Measurements from ENCODE around the gene HNRNPL.
"Not testable (repeated sequence)": the region's sequence is repeated elsewhere in the genome, so short reads cannot be mapped to it uniquely, and the experiment has no call there.

The HNRNPL gene

DNA sequence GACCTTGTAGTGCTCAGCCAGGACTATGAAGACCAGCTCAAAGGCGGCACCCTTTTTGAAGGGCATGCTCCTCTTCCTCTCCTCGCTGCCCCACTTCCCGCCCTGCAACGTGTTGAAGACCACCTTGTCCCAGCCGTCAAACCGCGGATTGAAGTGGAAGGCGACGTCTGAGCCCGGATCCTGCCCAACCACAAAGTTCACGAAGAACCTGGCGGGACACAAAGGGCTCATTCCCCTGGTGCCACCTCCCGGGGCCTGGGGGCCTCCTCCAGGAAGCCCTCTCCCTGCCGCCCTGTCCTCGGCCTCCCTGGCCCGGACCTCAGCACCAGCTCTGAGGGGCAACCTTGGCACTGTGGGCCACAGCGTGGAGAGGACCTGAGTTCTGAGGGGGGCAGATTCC is 41.0 kb downstream of the HNRNPL start:
- DNase-seq (ENCODE audit: low read depth, low spot score): no peak
- no peak overlapping the region for H3K9ac ChIP-seq (ENCODE audit: insufficient read length)
- no peak overlapping the region for H3K4me3 ChIP-seq
- no peaks in the 10 kb centered on the region for H3K9me3 ChIP-seq (ENCODE audit: low read depth, low read length)
- H3K36me3 ChIP-seq (ENCODE audit: insufficient read depth, low read length): no peaks in the 10 kb centered on the region
- TF ChIP-seq EZH2 (IDR thresholded peaks at IDR 0.05) (no peak), FOXP2 (optimal IDR thresholded peaks at IDR 0.05; ENCODE audit: control extremely low read depth, extremely low read length, insufficient read depth) (no peak), POLR2AphosphoS5 (IDR thresholded peaks at IDR 0.05; ENCODE audit: borderline replicate concordance, low read depth, low read length) (no peak)
- H3K27ac ChIP-seq: no peak overlapping the region

DNA sequence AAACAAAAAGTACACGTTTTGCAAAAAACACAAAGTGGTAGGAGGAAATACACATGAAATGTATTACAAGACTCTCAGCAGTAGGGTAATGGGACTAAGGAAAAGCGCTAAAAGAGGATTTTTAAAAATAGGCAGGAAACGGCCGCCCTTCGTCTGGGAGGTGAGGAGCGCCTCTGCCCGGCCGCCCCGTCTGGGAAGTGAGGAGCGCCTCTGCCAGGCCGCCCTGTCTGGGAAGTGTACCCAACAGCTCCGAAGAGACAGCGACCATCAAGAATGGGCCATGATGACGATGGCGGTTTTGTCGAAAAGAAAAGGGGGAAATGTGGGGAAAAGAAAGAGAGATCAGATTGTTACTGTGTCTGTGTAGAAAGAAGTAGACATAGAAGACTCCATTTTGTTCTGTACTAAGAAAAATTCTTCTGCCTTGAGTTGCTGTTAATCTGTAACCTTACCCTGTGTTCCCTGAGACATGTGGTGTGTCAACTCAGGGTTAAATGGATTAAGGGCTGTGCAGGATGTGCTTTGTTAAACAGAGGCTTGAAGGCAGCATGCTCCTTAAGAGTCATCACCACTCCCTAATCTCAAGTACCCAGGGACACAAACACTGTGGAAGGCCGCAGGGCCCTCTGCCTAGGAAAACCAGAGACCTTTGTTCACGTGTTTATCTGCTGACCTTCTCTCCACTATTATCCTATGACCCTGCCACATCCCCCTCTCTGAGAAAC is 42.2 kb downstream of the HNRNPL start:
- H3K9me3 ChIP-seq (ENCODE audit: low read depth, low read length); H3K4me3 ChIP-seq; H3K36me3 ChIP-seq (ENCODE audit: insufficient read depth, low read length); DNase-seq (ENCODE audit: low read depth, low spot score); H3K9ac ChIP-seq (ENCODE audit: insufficient read length); H3K27ac ChIP-seq: not testable (repeated sequence)

DNA sequence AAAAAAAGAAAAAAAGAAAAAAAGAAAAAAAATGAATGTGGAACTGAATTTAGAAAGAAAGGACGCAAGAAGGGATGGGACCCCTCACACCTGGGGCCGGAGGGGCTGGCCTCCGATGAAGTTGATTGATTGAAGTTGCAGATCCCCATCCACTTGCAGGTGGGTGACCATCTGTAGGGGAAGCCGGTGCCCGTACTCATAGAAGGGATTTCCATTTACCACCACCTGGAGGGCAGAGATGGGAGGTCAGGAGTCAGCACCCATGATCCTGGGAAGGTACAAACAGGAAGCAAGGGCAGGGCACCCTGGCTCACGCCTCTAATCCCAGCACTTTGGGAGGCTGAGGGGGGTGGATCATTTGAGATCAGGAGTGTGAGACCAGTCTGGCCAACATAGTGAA is 43.4 kb downstream of the HNRNPL start:
- Histone ChIP-seq H3K9me3 (ENCODE audit: low read depth, low read length) (no peaks in the 10 kb centered on the region), H3K36me3 (ENCODE audit: insufficient read depth, low read length) (no peaks in the 10 kb centered on the region), H3K4me3 (no peak overlapping the region), H3K9ac (ENCODE audit: insufficient read length) (no peak overlapping the region), H3K27ac (no peak overlapping the region)
- TF ChIP-seq FOXP2 (optimal IDR thresholded peaks at IDR 0.05; ENCODE audit: control extremely low read depth, extremely low read length, insufficient read depth) (no peak), EZH2 (IDR thresholded peaks at IDR 0.05) (no peak), POLR2AphosphoS5 (IDR thresholded peaks at IDR 0.05; ENCODE audit: borderline replicate concordance, low read depth, low read length) (no peak)
- no peak for DNase-seq (ENCODE audit: low read depth, low spot score)

DNA sequence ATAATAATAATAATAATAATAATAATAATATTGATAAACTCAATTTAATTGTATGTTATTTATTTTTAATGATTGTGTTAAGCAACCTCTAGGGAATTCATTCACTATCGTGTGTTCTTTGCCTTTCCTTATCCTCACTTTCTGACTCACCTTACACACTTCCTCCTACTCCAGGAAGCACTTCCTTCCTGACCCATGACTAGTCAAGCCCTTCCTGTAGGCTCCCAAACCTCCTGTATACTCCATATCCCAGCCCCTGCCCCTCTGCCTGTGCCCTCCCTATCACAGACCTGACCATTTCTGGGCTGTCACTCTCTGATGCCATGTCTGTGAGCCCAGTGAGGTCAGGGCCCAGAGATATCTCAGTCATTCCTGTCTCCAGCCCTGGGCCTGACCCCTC is 44.6 kb downstream of the HNRNPL start:
- no peak for DNase-seq (ENCODE audit: low read depth, low spot score)
- no peak for TF ChIP-seq POLR2AphosphoS5 (IDR thresholded peaks at IDR 0.05; ENCODE audit: borderline replicate concordance, low read depth, low read length)
- TF ChIP-seq FOXP2 (optimal IDR thresholded peaks at IDR 0.05; ENCODE audit: control extremely low read depth, extremely low read length, insufficient read depth): no peak
- H3K36me3 ChIP-seq (ENCODE audit: insufficient read depth, low read length): no peaks in the 10 kb centered on the region
- no peak overlapping the region for H3K27ac ChIP-seq
- no peak overlapping the region for H3K4me3 ChIP-seq
- H3K9me3 ChIP-seq (ENCODE audit: low read depth, low read length): no peaks in the 10 kb centered on the region
- H3K9ac ChIP-seq (ENCODE audit: insufficient read length): no peak overlapping the region

DNA sequence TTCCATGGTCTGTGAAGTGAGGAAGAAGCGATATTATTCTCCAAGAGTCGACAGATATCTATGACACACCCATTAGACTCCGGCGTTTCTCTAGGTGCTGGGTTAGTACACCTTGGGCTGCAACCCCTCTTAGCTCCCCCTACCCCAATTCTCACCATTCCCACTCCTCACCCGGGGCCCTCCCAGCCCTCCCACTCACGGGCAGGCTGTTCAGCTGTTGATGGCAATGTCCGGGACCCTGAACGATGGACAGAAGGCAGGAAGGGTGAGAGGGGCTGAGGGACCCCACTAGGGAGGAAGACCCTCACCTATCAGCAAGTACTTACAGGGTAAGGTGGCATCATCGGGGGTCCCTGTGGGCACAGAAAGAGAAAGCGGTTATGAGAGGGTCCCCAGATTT is 46.2 kb downstream of the HNRNPL start:
- TF ChIP-seq POLR2AphosphoS5 (IDR thresholded peaks at IDR 0.05; ENCODE audit: borderline replicate concordance, low read depth, low read length): no peak
- TF ChIP-seq EZH2 (IDR thresholded peaks at IDR 0.05): no peak
- TF ChIP-seq FOXP2 (optimal IDR thresholded peaks at IDR 0.05; ENCODE audit: control extremely low read depth, extremely low read length, insufficient read depth): no peak
- no peak overlapping the region for H3K27ac ChIP-seq
- no peak for DNase-seq (ENCODE audit: low read depth, low spot score)
- no peak overlapping the region for H3K4me3 ChIP-seq
- H3K36me3 ChIP-seq (ENCODE audit: insufficient read depth, low read length): no peaks in the 10 kb centered on the region
- no peak overlapping the region for H3K9ac ChIP-seq (ENCODE audit: insufficient read length)
- H3K9me3 ChIP-seq (ENCODE audit: low read depth, low read length): no peaks in the 10 kb centered on the region

DNA sequence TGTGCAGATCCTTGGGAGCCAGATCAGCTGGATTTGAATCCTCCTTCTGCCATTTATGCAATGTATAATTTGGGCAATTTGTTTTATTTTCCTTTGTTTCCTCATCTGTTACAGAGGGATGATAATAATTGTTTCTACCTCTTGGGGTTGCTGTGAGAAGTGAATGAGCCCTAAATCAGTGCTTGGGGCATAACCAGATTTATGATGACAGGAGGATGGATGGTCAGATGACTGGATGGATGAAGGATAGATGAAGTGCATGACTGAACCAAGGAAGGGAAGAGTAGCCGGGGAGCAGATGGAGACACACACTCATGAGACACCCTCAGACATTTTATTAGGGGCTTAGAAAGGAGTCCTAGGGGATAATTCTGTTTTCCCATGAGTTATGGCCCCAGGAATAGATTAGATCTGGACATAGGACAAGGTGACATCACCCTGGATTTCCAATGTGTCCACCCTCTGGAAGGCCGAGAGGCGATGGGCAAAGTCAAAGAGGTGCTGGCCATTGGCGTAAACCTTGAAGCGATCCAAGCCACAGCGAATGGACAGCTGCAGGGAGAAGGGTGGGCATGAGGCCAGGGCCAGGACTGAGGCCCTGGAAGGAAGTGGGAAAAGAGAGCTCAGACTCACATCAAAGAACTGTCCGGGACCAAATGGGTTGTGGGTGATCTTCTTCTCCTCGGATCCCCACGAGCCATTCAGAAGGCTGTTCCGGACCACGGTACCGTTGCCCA is 48.3 kb downstream of the HNRNPL start:
- Histone ChIP-seq H3K9me3 (ENCODE audit: low read depth, low read length) (no peaks in the 10 kb centered on the region), H3K27ac (no peak overlapping the region), H3K4me3 (no peak overlapping the region), H3K9ac (ENCODE audit: insufficient read length) (no peak overlapping the region), H3K36me3 (ENCODE audit: insufficient read depth, low read length) (no peaks in the 10 kb centered on the region)
- no peak for DNase-seq (ENCODE audit: low read depth, low spot score)
- no peak for TF ChIP-seq FOXP2 (optimal IDR thresholded peaks at IDR 0.05; ENCODE audit: control extremely low read depth, extremely low read length, insufficient read depth)
- TF ChIP-seq POLR2AphosphoS5 (IDR thresholded peaks at IDR 0.05; ENCODE audit: borderline replicate concordance, low read depth, low read length): no peak
- TF ChIP-seq EZH2 (IDR thresholded peaks at IDR 0.05): no peak

DNA sequence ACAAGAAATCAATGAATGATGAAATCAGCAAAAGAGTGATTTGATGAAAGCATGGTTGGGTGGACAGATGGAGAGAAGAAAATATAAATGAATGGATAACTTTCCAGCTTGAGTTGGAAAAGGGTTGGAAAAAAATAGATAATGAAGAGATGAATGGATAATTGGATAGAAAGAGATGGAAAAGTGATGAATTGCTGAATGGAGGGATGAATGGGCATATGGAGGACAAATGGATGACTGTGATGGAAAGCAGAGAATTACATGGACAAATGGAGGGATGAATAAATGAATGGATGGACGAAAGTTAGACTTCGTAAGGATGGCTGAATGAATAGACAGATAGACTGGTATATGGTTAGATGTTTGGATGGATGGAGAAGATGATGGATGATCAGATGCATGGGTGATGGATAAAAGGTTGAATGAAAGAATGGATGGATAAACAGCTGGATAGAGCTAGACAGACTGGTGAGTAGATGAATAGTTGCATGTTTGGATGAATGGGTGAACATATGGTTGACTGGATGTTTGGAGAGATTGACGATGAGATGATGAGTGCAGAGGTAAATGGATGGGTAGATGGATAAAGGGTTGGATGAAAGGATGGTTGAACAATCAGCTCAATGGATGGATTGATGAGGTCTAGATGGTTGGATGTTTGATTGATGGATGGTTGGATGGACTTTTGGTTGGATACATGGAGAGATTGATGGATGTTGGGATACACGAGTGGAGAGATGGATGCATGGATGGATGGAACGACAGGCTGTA is 49.0 kb downstream of the HNRNPL start:
- no peaks in the 10 kb centered on the region for H3K36me3 ChIP-seq (ENCODE audit: insufficient read depth, low read length)
- H3K4me3 ChIP-seq: no peak overlapping the region
- no peak overlapping the region for H3K27ac ChIP-seq
- H3K9ac ChIP-seq (ENCODE audit: insufficient read length): no peak overlapping the region
- DNase-seq (ENCODE audit: low read depth, low spot score): no peak
- no peak for TF ChIP-seq FOXP2 (optimal IDR thresholded peaks at IDR 0.05; ENCODE audit: control extremely low read depth, extremely low read length, insufficient read depth)
- TF ChIP-seq POLR2AphosphoS5 (IDR thresholded peaks at IDR 0.05; ENCODE audit: borderline replicate concordance, low read depth, low read length): no peak
- no peak for TF ChIP-seq EZH2 (IDR thresholded peaks at IDR 0.05)
- H3K9me3 ChIP-seq (ENCODE audit: low read depth, low read length): no peaks in the 10 kb centered on the region

DNA sequence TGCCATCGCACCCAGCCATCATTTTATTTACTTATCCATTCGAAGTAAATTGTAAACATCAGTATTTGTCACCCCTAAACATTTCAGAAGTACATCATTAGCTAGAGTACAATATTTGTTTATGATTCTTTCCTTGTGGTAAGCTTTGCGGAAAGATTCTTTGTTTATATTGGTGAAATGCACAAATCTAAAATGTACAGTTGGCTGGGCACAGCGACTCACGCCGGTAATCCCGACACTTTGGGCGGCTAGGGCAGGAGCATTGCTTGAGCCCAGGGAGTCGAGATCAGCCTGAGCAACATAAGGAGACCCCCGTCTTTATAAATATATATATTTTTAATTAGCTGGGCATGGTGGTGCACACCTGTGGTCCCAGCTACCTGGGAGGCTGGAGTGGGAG is 50.7 kb downstream of the HNRNPL start:
- DNase-seq (ENCODE audit: low read depth, low spot score): no peak
- no peak overlapping the region for H3K27ac ChIP-seq

DNA sequence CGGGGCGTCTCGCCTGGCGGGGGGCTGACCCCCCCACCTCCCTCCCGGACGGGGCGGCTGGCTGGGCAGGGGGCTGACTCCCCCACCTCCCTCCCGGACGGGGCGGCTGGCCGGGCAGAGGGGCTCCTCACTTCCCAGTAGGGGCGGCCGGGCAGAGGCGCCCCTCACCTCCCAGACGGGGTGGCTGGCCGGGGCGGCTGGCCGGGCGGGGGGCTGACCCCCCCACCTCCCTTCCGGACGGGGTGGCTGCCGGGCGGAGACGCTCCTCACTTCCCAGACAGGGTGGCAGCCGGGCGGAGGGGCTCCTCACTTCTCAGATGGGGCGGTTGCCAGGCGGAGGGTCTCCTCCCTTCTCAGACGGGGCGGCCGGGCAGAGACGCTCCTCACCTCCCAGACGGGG is 52.0 kb downstream of the HNRNPL start:
- not testable (repeated sequence) for DNase-seq (ENCODE audit: low read depth, low spot score); H3K4me3 ChIP-seq; H3K9me3 ChIP-seq (ENCODE audit: low read depth, low read length); H3K27ac ChIP-seq; H3K36me3 ChIP-seq (ENCODE audit: insufficient read depth, low read length); H3K9ac ChIP-seq (ENCODE audit: insufficient read length)

More for the DNA sequence above, 50.7 kb downstream of the HNRNPL start:
- Histone ChIP-seq H3K36me3 (ENCODE audit: insufficient read depth, low read length) (no peaks in the 10 kb centered on the region), H3K9ac (ENCODE audit: insufficient read length) (no peak overlapping the region), H3K9me3 (ENCODE audit: low read depth, low read length) (no peaks in the 10 kb centered on the region), H3K4me3 (no peak overlapping the region)
- TF ChIP-seq EZH2 (IDR thresholded peaks at IDR 0.05): no peak
- TF ChIP-seq FOXP2 (optimal IDR thresholded peaks at IDR 0.05; ENCODE audit: control extremely low read depth, extremely low read length, insufficient read depth): no peak
- TF ChIP-seq POLR2AphosphoS5 (IDR thresholded peaks at IDR 0.05; ENCODE audit: borderline replicate concordance, low read depth, low read length): no peak
